Activated T-cell treated with anti-CD3 and anti-CD28 coated beads for 1 hour (primary cell): ENCODE measurements around the gene CYP2E1.
"Not testable (repeated sequence)": the region's sequence is repeated elsewhere in the genome, so short reads cannot be mapped to it uniquely, and the experiment has no call there.

Experiments used
- DNase-seq: peaks from one replicate; pipeline ENCODE4 v3.0.0-alpha.2; 2020; ENCODE audit warnings: low read depth

CYP2E1 gene

DNA sequence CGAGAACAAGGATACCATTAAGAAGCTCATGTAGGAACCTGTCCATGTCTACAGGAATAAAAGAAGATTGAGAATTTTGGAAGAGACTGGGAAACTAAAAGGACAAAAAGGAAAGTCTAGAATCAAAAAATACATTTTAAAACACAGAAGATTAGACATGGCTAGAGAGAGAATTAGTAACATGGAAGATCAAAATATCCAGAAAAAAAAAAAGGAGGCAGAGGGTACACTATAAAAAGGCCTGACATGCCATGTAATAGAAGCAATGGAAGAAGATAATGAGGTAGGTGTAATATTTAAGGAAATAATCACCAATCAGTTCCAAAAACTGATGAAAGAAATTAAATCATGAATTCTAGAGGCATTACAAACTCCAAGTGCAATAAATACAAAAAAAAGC lies 46.3 kb downstream of the CYP2E1 start:
- DNase-seq = not testable (repeated sequence)

DNA sequence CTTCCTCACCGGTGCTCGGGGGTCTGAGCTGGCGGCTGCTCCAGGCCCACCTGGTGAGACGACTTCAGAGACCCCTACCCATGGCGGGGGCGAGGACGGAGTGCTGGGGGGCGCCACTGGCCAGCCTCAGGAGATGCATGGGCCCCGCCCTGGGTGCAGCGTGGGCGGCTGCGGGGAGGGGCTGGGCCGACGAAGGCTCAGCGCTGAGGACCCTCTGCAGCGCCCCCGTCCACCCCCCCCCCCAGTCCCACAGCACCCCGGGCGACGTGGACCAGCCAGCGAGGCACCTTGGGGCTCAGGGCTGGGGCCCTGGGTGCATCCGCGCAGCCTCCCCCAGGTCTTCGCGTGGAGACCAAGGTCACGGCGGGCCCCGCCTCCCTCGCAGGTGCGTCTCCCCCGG lies 49.9 kb downstream of the CYP2E1 start:
- not testable (repeated sequence) for DNase-seq
